Measurements from ENCODE around the gene LCE7A.

The LCE7A gene, protein sequence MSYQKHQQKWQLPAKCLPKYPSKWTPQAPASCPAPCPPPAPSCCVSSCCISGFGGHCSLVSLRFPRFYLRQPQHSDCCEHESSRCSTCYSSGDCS

DNA sequence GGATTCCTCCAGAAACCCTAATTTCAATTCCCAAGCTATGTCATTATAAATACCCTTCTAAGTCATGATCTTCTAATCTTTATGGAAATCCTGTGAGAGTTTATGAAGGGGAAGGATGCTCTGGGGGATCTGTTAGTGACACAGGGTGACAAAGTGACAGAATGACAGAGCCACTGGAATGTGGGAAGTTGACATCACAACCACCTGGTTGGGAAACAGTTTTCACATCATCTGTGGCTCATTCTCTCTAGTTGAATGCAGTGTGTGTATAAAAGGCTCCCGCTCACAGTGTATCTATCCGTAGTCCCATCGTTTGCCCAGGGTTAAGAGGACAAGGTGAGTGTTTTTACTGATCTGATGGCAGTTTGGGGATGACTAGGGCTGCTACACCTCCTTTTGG lies at the start of gene LCE7A:
LCE7A (plus strand) TSS at position 301 of the 400 bp plus-strand sequence. CDS start 702 bp downstream, outside the sequence.
- no peak for DNase-seq

- DNase-seq = no peak
Measured at GRCh38 chr1:152811050-152811449, 48.7 kb upstream of the LCE7A start.

DNA sequence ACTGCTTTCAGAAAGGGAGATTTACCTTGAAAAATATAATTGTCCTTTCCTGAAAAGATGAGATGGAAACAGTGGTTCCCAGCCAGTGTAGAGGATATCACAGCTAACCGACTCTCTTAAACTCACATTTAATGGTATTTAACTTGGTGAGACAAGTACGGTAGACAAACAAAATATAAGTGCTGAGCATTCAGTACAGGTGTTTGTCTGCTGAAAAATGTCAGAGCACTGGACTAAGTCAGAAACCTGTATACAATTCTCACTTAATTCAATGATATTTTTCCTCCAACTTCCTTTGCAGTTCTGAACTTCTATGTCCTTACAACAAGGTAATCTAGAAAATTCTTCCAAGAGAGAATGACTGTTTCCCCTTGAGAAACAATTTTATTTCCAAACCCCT lies 48.1 kb upstream of the LCE7A start, which contains the start of gene LCE1B:
LCE1B (plus strand) TSS at position 301 of the 400 bp plus-strand sequence. CDS start 476 bp downstream, outside the sequence.
- DNase-seq = no peak

GRCh38 chr1:152817309-152817708 lies 42.5 kb upstream of the LCE7A start:
- no peak for DNase-seq

DNA sequence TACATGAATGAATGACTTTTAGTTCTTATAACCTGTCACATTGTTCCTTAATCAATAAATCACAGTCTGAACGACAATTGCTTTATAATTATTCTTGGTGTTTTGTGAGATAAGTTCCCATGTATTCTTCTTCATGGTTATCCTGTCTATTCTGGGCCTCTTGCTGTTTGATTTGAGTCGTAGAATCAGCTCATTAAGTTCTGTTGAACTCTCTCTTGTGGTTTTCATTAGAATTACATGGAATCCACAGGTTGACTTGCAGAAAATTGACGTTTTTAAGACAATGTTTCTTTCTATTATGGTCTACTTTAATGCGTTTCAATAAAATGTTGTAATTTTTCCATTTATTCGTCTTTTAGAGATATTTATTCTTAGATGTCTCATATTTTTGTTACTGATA lies 36.5 kb upstream of the LCE7A start:
- DNase-seq = no peak

- no peak for DNase-seq
Measured at GRCh38 chr1:152824964-152825363, 34.8 kb upstream of the LCE7A start.

GRCh38 chr1:152827173-152827572 lies 32.6 kb upstream of the LCE7A start, which contains the start of gene LCE1A:
LCE1A (plus strand) TSS chr1:152827473; CDS start chr1:152827473, 0 bp downstream.
- DNase-seq = no peak

- no peak for DNase-seq
Measured at GRCh38 chr1:152836870-152837269, 22.9 kb upstream of the LCE7A start.

GRCh38 chr1:152842556-152842955 lies 17.2 kb upstream of the LCE7A start, which contains the start of gene LCE6A:
LCE6A (plus strand) TSS chr1:152842856; CDS start chr1:152843521, 665 bp downstream.
- no peak for DNase-seq

DNA sequence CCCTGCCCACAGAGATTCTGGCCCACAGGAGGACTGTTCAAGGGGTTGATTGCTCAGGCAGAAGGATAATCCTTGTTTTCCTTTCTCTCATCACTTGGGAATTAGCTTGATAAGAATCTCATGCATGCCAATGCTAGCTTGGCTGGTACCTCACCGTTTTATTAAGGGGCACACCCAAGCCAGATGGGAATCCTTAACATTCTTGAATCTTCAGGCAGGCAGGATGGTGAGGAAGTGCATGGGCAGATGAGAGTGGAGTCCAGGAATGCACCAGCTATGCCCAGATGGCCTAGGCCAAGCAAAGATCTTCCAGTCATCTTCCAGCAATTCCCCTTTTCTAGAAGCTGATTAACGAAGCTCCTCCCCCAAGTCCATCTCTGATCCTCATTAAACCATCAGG lies 4.1 kb upstream of the LCE7A start:
- no peak for DNase-seq

DNA sequence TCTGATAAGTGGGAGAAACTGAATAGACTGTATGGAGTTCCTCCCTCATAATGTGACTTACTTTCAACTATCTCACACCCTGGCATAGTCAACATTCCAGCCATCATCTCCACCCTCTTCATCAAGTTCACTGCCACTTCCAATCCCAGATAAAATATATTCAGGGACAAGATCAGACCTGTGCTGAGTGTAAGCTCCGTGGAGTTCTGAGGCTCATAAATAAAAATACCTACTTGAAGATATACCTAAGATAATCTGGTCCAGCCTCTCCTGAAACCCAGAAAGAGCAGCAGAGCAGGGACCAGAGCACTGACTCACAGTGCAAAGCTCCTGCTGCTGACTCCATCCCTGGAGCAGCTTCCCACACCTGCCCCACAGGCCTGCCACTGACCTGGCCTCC lies 1.7 kb upstream of the LCE7A start:
- no peak for DNase-seq

- DNase-seq = no peak
Measured at GRCh38 chr1:152860129-152860528, 333 bp downstream of the LCE7A start.

GRCh38 chr1:152861374-152861773 lies 1.6 kb downstream of the LCE7A start:
- DNase-seq = no peak

GRCh38 chr1:152864443-152864842 lies 4.6 kb downstream of the LCE7A start:
- no peak for DNase-seq

- DNase-seq = no peak
Measured at GRCh38 chr1:152866321-152866720, 6.5 kb downstream of the LCE7A start.

DNA sequence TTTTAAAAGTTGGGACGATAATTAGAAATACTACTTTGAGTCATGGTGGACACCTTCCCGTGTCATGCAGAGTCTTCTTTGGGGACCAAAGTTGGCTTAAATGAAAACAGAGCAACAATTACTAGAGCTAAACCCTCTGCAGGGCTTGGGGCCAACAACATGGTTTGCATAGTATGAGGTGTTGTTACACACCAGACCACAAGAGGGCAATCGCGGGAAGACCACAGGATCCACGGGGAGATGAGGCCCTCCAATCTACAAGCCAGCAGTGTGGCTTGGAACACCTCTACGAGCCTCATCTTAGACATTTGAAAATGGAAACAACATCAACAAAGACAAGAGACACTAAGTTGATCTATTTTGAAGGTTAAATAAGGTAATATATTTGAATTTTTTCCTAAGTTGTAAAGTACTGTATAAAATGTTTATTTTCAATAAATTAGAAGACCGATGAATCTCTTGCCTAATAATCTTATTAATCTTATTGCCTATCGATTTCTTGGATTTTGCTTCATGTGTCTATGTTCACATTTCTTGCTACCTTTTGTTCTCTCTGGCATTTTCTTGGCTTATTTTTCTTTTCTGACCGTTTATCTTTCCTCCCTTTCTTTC lies 10.1 kb downstream of the LCE7A start:
- DNase-seq = no peak

- no peak for DNase-seq
Measured at GRCh38 chr1:152870831-152871730, 11.3 kb downstream of the LCE7A start.

GRCh38 chr1:152871731-152872126 lies 11.9 kb downstream of the LCE7A start:
- DNase-seq = no peak

GRCh38 chr1:152873495-152873894 lies 13.7 kb downstream of the LCE7A start:
- no peak for DNase-seq

DNA sequence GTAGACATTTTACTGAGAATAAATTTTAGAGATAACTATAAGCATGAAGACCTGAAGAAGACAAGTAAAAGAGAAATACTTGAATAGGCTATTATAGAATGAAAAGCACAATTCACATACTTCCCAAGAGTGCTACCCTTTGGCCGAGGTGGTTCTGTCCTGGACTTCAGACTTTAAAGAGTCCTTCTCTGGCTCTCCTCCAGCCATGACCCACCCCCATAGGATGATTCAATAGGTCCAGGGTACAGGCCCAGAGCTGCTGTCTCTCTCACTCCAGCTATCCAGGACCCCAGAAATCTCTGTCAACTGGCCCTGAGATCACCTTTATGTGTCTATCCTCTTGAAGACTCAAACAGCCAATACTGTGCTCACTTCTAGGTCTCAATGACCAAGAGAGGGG lies 17.0 kb downstream of the LCE7A start:
- no peak for DNase-seq

DNA sequence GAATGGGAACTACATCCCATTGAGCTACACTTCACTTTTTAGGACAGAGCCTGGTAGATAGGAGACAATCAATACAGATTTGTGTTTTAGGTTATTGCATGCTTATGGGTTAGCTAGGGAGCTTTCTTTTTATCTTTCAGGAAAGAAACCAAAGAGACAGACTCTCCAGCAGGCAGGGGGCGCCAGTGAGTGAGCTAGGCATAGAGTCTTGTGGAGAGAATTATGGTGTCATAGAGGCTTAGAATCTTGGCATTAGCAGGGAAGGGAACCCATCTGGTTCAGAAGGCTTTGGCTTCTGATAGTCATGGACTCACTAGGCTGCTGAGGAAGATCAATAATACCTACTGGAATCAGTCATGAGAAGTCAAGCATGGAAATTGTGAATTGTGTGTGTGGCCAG lies 18.2 kb downstream of the LCE7A start, which contains the start of gene SMCP:
SMCP (plus strand) TSS at position 281 of the 400 bp plus-strand sequence. CDS start 6,101 bp downstream, outside the sequence.
- no peak for DNase-seq

DNA sequence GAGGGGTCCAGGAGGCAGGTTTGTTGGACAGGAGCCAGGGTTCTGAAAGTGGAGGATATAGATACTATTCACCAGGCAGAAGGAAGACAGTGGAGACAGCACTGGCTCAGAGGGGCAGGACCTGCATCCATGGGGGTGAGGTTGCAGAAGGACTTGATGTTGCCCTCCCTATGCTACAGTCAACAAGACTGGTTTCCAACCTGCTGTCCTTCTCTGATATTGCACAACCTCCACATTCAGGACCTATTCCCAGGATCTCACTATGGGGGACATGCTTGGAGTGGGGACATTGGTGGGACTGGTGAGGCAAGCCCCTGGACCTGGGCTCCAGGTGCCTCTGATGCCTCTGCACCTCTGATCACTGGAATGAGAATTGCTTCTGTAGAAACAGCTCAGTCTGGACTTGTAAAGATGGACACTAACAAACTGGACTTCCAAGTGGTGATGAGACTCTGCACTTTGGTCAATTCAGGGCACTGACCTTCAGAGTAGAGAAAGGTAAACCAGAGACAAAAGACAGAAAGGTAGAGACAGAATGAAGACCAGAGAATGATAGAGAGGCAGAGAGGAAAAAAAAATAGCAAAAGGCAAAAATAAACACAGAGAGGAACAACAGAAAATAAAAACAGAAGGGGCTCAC lies 19.9 kb downstream of the LCE7A start:
- DNase-seq = no peak

DNA sequence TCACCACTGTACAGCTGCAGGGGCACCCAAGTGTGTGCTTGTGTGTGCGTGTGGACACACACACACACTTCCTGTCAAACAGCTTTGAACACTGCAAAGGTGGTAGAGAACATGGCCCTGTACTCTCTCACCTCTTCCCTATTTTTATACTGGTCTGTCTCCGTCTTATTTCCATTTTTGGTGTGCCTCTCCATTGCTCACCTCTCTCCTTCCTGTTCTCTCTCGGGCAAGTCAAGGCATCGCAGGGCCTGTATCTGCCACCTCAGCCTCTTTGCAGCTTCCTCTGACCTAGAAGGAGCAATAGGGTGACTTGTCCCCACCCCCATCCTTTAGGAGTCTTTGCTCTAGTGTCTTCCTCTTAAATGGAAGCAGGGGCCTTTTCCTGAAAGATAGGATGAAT lies 20.5 kb downstream of the LCE7A start:
- DNase-seq = no peak
